HEK293 (cell line): ENCODE data around the gene SEC22C.

Experiments
- KLF8 ChIP-seq: fragments of 450-650 bp; formaldehyde crosslinking; IDR thresholded peaks from 2 replicates; pipeline ENCODE4 v1.5.1; 2016; ENCODE audit warnings: missing biosample characterization, missing genetic modification characterization
- ZBTB21 ChIP-seq: fragments of 450-650 bp; formaldehyde crosslinking; IDR thresholded peaks from 2 replicates; pipeline ENCODE4 v1.5.1; 2017; ENCODE audit warnings: missing biosample characterization, missing genetic modification characterization
- ZFP69B ChIP-seq: fragments of 450-650 bp; formaldehyde crosslinking; IDR thresholded peaks from 2 replicates; pipeline ENCODE4 v1.5.1; 2016; ENCODE audit warnings: missing biosample characterization, missing genetic modification characterization
- ZNF140 ChIP-seq: fragments of 450-650 bp; formaldehyde crosslinking; IDR thresholded peaks from 2 replicates; pipeline ENCODE4 v1.5.1; 2016; ENCODE audit warnings: missing biosample characterization, missing genetic modification characterization
- ZNF335 ChIP-seq: fragments of 450-650 bp; formaldehyde crosslinking; conservative IDR thresholded peaks from 2 replicates; pipeline ENCODE4 v1.5.1; 2016; ENCODE audit warnings: missing biosample characterization, missing genetic modification characterization
- TF ChIP-seq, protein P1 (sequence below): fragments of 450-650 bp; IDR thresholded peaks from 2 replicates; pipeline ENCODE4 v1.5.1; 2018; ENCODE audit warnings: missing biosample characterization, mild to moderate bottlenecking, missing genetic modification characterization
- TF ChIP-seq, protein P2 (sequence below): fragments of 450-650 bp; formaldehyde crosslinking; IDR thresholded peaks from 2 replicates; pipeline ENCODE4 v1.5.1; 2016; ENCODE audit warnings: missing biosample characterization, missing genetic modification characterization
- TF ChIP-seq, protein P3 (sequence below): fragments of 450-650 bp; formaldehyde crosslinking; IDR thresholded peaks from 2 replicates; pipeline ENCODE4 v1.5.1; 2016; ENCODE audit warnings: missing biosample characterization, missing genetic modification characterization
- TF ChIP-seq, protein P4 (sequence below): sonication (generic); formaldehyde crosslinking; IDR thresholded peaks from 2 replicates; pipeline ENCODE4 v1.8.1; 2022; ENCODE audit warnings: mild to moderate bottlenecking, moderate library complexity, missing genetic modification reagents

DNA sequence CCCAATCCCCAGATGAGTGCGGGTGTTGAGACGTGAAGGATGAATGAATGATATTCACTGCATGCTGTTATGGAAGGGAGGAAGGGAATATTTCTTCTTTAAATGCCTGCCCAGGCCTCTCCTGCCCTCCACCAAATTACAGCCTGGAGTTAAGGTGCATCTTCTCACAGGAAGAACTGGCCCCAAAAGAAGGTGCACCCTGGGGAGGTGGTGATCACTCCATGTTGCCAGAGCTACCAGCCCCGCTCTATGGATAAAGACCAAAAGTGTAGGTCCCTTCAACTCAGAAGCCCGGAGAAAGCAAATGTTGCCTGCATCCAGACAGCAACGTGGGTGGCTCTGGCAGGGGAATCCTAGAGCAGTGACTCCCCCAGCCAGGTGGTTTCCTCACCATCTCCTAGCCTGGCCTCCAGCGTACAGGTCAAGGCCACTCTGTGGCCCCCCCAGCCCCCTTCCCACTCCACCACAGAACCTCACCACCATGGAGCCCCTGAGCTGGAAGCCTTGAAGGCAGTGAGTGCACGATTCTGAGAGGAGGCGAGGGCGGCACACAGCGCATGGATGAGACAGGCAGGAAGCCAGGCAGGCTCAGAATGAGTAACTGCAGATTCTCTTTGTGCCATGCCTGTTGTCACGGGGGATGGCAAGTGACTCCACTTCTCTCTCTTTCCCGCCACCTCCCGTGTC is 82.8 kb downstream of the SEC22C start:
- TF ChIP-seq, protein P1, sequence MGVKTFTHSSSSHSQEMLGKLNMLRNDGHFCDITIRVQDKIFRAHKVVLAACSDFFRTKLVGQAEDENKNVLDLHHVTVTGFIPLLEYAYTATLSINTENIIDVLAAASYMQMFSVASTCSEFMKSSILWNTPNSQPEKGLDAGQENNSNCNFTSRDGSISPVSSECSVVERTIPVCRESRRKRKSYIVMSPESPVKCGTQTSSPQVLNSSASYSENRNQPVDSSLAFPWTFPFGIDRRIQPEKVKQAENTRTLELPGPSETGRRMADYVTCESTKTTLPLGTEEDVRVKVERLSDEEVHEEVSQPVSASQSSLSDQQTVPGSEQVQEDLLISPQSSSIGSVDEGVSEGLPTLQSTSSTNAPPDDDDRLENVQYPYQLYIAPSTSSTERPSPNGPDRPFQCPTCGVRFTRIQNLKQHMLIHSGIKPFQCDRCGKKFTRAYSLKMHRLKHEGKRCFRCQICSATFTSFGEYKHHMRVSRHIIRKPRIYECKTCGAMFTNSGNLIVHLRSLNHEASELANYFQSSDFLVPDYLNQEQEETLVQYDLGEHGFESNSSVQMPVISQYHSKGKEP (tag by site-specific recombination): no peak
- TF ChIP-seq, protein P2, sequence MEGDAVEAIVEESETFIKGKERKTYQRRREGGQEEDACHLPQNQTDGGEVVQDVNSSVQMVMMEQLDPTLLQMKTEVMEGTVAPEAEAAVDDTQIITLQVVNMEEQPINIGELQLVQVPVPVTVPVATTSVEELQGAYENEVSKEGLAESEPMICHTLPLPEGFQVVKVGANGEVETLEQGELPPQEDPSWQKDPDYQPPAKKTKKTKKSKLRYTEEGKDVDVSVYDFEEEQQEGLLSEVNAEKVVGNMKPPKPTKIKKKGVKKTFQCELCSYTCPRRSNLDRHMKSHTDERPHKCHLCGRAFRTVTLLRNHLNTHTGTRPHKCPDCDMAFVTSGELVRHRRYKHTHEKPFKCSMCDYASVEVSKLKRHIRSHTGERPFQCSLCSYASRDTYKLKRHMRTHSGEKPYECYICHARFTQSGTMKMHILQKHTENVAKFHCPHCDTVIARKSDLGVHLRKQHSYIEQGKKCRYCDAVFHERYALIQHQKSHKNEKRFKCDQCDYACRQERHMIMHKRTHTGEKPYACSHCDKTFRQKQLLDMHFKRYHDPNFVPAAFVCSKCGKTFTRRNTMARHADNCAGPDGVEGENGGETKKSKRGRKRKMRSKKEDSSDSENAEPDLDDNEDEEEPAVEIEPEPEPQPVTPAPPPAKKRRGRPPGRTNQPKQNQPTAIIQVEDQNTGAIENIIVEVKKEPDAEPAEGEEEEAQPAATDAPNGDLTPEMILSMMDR (tag by site-specific recombination): no peak
- TF ChIP-seq ZBTB21 (tag by site-specific recombination): no peak
- no peak for TF ChIP-seq ZNF140 (tag by site-specific recombination)
- TF ChIP-seq, protein P3, sequence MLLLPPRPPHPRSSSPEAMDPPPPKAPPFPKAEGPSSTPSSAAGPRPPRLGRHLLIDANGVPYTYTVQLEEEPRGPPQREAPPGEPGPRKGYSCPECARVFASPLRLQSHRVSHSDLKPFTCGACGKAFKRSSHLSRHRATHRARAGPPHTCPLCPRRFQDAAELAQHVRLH (tag by site-specific recombination): no peak
- TF ChIP-seq KLF8 (tag by site-specific recombination): no peak
- TF ChIP-seq ZNF335: no peak
- TF ChIP-seq ZFP69B (tag by site-specific recombination): no peak
- TF ChIP-seq, protein P4, sequence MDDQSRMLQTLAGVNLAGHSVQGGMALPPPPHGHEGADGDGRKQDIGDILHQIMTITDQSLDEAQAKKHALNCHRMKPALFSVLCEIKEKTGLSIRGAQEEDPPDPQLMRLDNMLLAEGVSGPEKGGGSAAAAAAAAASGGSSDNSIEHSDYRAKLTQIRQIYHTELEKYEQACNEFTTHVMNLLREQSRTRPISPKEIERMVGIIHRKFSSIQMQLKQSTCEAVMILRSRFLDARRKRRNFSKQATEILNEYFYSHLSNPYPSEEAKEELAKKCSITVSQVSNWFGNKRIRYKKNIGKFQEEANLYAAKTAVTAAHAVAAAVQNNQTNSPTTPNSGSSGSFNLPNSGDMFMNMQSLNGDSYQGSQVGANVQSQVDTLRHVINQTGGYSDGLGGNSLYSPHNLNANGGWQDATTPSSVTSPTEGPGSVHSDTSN (CRISPR knock-in tag): no peak
